IPS-18a (cell line): ENCODE data around the gene PCLAF.
"Not testable (repeated sequence)": the region's sequence is repeated elsewhere in the genome, so short reads cannot be mapped to it uniquely, and the experiment has no call there.

Experiments used
- H3K27ac ChIP-seq: one replicate; pipeline ENCODE4 v1.5.1; 2013; ENCODE audit warnings: low read length
- H3K27me3 ChIP-seq: one replicate; pipeline ENCODE4 v1.6.1; 2013; ENCODE audit warnings: mild to moderate bottlenecking, low read length; ENCODE audit not compliant: control insufficient read depth, insufficient read depth
- H3K36me3 ChIP-seq: one replicate; pipeline ENCODE4 v1.6.1; 2013; ENCODE audit warnings: low read depth, low read length; ENCODE audit not compliant: control insufficient read depth
- H3K4me1 ChIP-seq: one replicate; pipeline ENCODE4 v1.6.1; 2013; ENCODE audit warnings: low read depth, low read length; ENCODE audit not compliant: control insufficient read depth
- H3K4me3 ChIP-seq: one replicate; pipeline ENCODE4 v1.5.1; 2013; ENCODE audit warnings: low read length
- H3K9ac ChIP-seq: one replicate; pipeline ENCODE4 v1.6.1; 2013; ENCODE audit warnings: mild to moderate bottlenecking, low read length, moderate library complexity
- H3K9me3 ChIP-seq: one replicate; pipeline ENCODE4 v1.6.1; 2013; ENCODE audit warnings: low read depth, low read length; ENCODE audit not compliant: control insufficient read depth

The PCLAF gene

DNA sequence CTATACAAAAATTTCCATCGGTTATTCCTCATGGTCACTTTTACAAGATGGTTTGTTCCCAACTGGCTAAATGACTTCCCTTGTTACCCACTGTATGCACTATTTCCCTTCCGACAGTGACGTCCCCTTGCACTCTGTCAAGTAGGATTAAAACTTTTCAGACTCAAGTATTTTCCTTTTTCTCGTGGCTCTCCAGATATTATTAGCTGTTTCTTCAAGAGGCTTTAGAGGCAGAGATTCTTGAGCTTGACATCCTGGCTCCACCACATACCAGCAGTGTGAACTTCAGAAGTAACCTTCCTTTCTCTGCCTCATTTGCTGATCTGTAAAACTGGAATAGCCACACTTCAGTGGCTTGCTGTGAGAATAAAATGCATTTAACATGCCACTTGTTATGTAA is 39.3 kb downstream of the PCLAF start:
- Histone ChIP-seq H3K4me3 (no peak overlapping the region), H3K4me1 (no peaks in the 10 kb centered on the region), H3K36me3 (no peaks in the 10 kb centered on the region), H3K9ac (no peak overlapping the region), H3K27ac (no peak overlapping the region), H3K27me3 (no peaks in the 10 kb centered on the region), H3K9me3 (no peaks in the 10 kb centered on the region)

DNA sequence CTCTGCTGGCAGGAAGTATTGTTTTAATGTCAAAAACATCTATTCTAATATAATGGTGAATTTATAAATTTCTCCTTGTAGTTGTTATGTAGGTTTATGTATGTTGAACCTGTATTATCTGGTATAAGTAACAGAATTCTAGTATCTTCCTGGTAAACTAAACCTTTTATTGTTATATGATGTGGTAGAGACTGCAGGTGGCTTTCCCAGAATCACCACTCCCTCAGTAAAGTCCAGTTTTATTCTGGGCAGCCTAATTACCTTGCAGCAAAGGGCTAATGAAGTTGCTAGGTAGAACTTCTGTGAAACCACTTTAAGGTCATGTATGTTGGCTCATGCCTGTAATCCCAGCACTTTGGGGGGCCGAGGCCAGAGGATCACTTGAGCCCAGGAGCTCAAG is 40.9 kb downstream of the PCLAF start:
- H3K36me3 ChIP-seq: no peaks in the 10 kb centered on the region
- H3K9ac ChIP-seq: no peak overlapping the region
- H3K9me3 ChIP-seq: no peaks in the 10 kb centered on the region
- no peaks in the 10 kb centered on the region for H3K4me1 ChIP-seq
- H3K27ac ChIP-seq: no peak overlapping the region
- no peak overlapping the region for H3K4me3 ChIP-seq
- H3K27me3 ChIP-seq: no peaks in the 10 kb centered on the region

DNA sequence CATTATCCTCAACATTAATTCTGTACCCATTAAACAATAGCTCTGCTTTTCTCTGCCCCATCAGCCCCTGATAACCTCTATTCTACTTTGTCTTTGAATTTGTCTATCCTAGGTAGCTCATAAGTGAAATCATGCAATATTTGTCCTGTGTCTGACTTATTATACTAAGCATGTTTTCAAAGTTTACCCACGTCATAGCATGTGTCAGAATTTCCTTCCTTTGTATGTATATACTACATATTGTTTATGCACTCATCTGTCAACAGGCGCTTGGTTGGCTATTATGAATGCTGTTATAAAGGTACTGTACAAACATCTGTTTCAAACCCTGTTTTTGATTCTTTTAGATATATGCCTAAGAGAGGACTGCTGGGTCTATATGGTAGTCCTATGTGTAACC is 43.5 kb downstream of the PCLAF start:
- no peak overlapping the region for H3K4me3 ChIP-seq
- no peaks in the 10 kb centered on the region for H3K36me3 ChIP-seq
- no peaks in the 10 kb centered on the region for H3K9me3 ChIP-seq

DNA sequence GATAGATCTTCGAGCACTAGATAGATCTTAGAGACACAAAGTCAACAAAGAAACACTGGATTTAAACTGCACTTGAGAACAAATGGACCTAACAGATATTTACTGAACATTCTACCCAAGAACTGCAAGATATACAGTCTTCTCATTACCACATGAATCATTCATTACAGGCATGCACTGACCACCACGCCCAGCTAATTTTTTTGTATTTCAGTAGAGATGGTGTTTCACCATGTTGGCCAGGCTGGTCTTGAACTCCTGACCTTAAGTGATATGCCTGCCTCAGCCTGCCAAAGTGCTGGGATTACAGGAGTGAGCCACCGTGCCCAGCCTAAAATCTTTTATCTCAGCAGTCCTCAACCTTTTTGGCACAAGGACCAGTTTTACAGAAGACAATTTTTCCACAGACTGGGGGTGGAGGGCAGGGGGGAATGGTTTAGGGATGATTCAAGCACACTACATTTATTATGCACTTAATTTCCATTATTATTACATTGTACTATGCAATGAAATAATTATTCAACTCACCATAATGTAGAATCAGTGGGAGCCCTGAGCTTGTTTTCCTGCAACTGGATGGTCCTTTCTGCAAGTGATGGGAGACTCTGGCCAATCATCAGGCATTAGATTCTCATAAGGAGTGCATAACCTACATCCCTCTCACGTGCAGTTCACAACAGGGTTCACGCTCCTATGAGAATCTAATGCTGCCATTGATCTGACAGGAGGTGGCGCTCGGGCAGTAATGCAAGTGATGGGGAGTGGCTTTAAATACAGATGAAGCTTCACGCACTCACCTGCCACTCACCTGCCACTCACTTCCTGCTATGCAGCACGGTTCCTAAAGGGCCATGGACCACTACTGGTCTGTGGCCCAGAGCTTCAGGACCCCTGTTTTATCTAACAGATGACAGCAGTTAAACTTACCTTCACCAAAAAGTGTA is 47.0 kb downstream of the PCLAF start:
- Histone ChIP-seq H3K27ac (no peak overlapping the region), H3K36me3 (no peaks in the 10 kb centered on the region)

More for the DNA sequence above, 43.5 kb downstream of the PCLAF start:
- Histone ChIP-seq H3K27ac (no peak overlapping the region), H3K9ac (no peak overlapping the region), H3K27me3 (no peaks in the 10 kb centered on the region), H3K4me1 (no peaks in the 10 kb centered on the region)

DNA sequence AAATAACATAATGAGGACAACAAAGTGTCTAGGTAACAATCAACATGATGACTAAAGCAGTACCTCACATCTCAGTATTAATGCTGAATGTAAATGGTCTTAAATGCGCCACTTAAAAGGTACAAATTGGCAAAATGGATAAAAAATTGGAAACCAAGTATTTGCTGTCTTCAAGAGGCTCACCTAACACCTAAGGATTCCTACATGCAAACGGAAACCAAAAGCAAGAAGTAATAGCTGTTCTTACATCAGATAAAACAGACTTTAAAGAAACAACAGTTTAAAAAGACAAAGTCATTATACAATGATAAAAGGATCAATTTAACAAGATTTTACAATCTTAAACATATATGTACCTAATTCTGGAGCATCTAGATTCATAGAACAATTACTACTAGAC is 47.7 kb downstream of the PCLAF start:
- Histone ChIP-seq H3K4me3 (no peak overlapping the region), H3K36me3 (no peaks in the 10 kb centered on the region), H3K4me1 (no peaks in the 10 kb centered on the region), H3K27me3 (no peaks in the 10 kb centered on the region), H3K9ac (no peak overlapping the region), H3K9me3 (no peaks in the 10 kb centered on the region), H3K27ac (no peak overlapping the region)

More for the DNA sequence above, 47.0 kb downstream of the PCLAF start:
- no peaks in the 10 kb centered on the region for H3K9me3 ChIP-seq
- H3K4me3 ChIP-seq: no peak overlapping the region
- H3K9ac ChIP-seq: no peak overlapping the region
- H3K4me1 ChIP-seq: no peaks in the 10 kb centered on the region
- H3K27me3 ChIP-seq: no peaks in the 10 kb centered on the region

DNA sequence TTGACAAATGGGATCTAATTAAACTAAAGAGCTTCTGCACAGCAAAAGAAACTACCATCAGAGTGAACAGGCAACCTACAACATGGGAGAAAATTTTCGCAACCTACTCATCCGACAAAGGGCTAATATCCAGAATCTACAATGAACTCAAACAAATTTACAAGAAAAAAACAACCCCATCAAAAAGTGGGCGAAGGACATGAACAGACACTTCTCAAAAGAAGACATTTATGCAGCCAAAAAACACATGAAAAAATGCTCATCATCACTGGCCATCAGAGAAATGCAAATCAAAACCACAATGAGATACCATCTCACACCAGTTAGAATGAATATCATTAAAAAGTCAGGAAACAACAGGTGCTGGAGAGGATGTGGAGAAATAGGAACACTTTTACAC is 49.6 kb downstream of the PCLAF start:
- not testable (repeated sequence) for H3K9ac ChIP-seq, H3K4me1 ChIP-seq, H3K27ac ChIP-seq

DNA sequence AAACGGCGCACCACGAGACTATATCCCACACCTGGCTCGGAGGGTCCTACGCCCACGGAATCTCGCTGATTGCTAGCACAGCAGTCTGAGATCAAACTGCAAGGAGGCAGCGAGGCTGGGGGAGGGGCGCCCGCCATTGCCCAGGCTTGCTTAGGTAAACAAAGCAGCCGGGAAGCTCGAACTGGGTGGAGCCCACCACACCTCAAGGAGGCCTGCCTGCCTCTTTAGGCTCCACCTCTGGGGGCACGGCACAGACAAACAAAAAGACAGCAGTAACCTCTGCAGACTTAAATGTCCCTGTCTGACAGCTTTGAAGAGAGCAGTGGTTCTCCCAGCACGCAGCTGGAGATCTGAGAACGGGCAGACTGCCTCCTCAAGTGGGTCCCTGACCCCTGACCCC is 54.3 kb downstream of the PCLAF start:
- H3K27me3 ChIP-seq, H3K9ac ChIP-seq, H3K9me3 ChIP-seq, H3K36me3 ChIP-seq, H3K4me1 ChIP-seq, H3K4me3 ChIP-seq, H3K27ac ChIP-seq: not testable (repeated sequence)

More for the DNA sequence above, 49.6 kb downstream of the PCLAF start:
- H3K9me3 ChIP-seq, H3K36me3 ChIP-seq, H3K4me3 ChIP-seq, H3K27me3 ChIP-seq: not testable (repeated sequence)

DNA sequence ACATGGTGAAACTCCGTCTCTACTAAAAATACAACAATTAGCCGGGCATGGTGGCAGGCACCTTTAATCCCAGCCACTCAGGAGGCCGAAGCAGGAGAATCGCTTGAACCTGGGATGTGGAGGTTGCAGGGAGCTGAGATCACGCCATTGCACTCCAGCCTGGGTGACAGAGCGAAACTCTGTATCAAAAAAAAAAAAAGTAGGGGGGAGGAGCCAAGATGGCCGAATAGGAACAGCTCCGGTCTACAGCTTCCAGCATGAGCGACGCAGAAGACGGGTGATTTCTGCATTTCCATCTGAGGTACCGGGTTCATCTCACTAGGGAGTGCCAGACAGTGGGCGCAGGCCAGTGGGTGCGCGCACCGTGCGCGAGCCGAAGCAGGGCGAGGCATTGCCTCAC is 54.8 kb downstream of the PCLAF start:
- H3K36me3 ChIP-seq, H3K9ac ChIP-seq, H3K4me1 ChIP-seq, H3K27me3 ChIP-seq, H3K27ac ChIP-seq, H3K9me3 ChIP-seq, H3K4me3 ChIP-seq: not testable (repeated sequence)

DNA sequence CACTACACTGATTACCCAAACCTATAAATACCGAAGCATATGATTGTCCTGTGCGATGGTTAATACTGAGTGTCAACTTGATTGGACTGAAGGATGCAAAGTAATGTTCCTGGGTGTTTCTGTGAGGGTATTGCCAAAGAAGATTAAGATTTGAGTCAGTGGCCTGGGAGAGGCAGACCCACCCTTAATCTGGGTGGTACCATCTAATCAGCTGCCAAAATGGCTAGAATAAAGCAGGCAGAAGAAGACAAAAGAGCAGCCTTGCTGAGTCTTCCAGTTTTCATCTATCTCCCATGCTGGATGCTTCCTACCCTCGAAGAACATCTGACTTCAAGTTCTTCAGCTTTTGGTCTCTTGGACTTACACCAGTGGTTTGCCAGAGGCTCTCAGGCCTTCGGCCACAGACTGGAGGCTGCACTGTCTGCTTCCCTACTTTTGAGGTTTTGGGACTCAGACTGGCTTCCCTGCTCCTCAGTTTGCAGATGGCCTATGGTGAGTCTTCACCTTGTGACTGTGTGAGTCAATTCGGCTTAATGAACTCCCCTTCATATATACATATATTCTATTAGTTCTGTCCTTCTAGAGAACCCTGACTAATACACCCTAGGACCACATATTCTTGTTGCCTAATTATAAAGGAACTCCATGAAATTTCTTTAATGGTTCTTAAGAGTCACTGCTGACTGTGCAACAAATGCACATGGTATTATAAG is 56.9 kb downstream of the PCLAF start:
- Histone ChIP-seq H3K4me3 (no peak overlapping the region), H3K36me3 (no peaks in the 10 kb centered on the region), H3K9me3 (no peaks in the 10 kb centered on the region), H3K9ac (no peak overlapping the region), H3K4me1 (no peaks in the 10 kb centered on the region), H3K27me3 (no peaks in the 10 kb centered on the region), H3K27ac (no peak overlapping the region)

DNA sequence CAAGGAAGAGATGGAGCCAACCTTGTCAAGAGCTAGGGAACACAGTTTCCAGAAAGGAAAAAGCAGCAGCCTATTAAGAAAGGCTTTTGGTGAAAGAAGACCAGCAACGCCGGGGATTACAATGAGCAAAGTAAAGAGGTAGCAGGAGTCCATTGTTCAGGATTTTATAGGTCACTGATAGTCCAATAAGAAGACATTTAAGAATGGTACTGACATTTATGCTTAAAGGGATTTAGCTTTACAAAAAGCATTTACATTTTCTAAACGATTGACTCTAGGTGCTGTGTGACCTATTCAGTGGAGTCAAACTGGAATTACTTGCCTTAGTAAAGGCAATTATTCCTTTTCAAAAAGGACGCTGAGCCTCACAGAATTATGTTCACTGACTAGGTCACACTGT is 66.0 kb downstream of the PCLAF start:
- H3K4me3 ChIP-seq: no peak overlapping the region
- H3K9me3 ChIP-seq: no peaks in the 10 kb centered on the region
- H3K27ac ChIP-seq: no peak overlapping the region
- H3K4me1 ChIP-seq: peaks cover 8% of the 10 kb centered on the region
- H3K27me3 ChIP-seq: no peaks in the 10 kb centered on the region
- H3K36me3 ChIP-seq: no peaks in the 10 kb centered on the region
- H3K9ac ChIP-seq: no peak overlapping the region

DNA sequence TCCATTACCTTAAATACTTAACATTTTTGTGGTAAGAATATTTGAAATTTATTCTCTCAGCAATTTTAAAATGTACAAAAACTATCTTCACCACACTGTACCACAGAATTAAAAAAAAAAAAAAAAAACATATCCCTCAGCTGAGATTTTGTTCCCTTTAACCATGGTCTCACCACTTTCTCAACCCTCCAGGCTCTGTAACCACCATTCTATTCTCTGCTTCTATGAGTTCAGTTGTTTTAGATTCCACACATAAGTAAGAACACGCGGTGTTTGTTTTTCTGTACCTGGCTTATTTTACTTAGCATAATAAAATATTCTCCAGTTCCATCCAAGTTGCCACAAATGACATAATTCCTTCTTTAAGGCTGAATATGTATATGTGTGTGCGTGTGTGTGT is 66.8 kb downstream of the PCLAF start:
- H3K9ac ChIP-seq: no peak overlapping the region
- no peaks in the 10 kb centered on the region for H3K36me3 ChIP-seq
- no peaks in the 10 kb centered on the region for H3K27me3 ChIP-seq
- no peaks in the 10 kb centered on the region for H3K9me3 ChIP-seq
- H3K27ac ChIP-seq: no peak overlapping the region
- H3K4me1 ChIP-seq: peaks cover 8% of the 10 kb centered on the region
- no peak overlapping the region for H3K4me3 ChIP-seq
